ENCODE results near the gene RAB36. TPM values are rescaled to one million over a fixed set of nuclear protein-coding genes. Genes with fewer than 3 reads are reported as not detected.

Gene RAB36
- total RNA-seq, 1 experiment from 2014 or later, result 9.1 TPM

GRCh38 chr22:23150762-23151161 lies 5.5 kb downstream of the RAB36 start:
- in situ Hi-C loops (cut with HindIII; ENCODE audit: low pct_unique_long_range_greater_than_20kb, low sequenced_read_pairs), result no loop called here

GRCh38 chr22:23151827-23152226 lies 6.5 kb downstream of the RAB36 start:
- in situ Hi-C loops (cut with HindIII; ENCODE audit: low pct_unique_long_range_greater_than_20kb, low sequenced_read_pairs), result no loop called here
- no peak for DNase-seq (ENCODE audit: low read depth)

More at GRCh38 chr22:23150762-23151161, 5.5 kb downstream of the RAB36 start:
- DNase-seq (ENCODE audit: low read depth), result no peak

- DNase-seq (ENCODE audit: low read depth), result no peak
- in situ Hi-C loops (cut with HindIII; ENCODE audit: low pct_unique_long_range_greater_than_20kb, low sequenced_read_pairs), result no loop called here
Observed at GRCh38 chr22:23152238-23153114, 7.2 kb downstream of the RAB36 start.

- DNase-seq (ENCODE audit: low read depth), result no peak
- in situ Hi-C loops (cut with HindIII; ENCODE audit: low pct_unique_long_range_greater_than_20kb, low sequenced_read_pairs), result no loop called here
Observed at GRCh38 chr22:23153994-23154393, 8.7 kb downstream of the RAB36 start.

- in situ Hi-C loops (cut with HindIII; ENCODE audit: low pct_unique_long_range_greater_than_20kb, low sequenced_read_pairs), result no loop called here
- no peak for DNase-seq (ENCODE audit: low read depth)
Observed at GRCh38 chr22:23154461-23154860, 9.2 kb downstream of the RAB36 start.

GRCh38 chr22:23155143-23155542 lies 9.9 kb downstream of the RAB36 start:
- in situ Hi-C loops (cut with HindIII; ENCODE audit: low pct_unique_long_range_greater_than_20kb, low sequenced_read_pairs), result no loop called here
- no peak for DNase-seq (ENCODE audit: low read depth)

GRCh38 chr22:23155831-23156230 lies 10.6 kb downstream of the RAB36 start:
- in situ Hi-C loops (cut with HindIII; ENCODE audit: low pct_unique_long_range_greater_than_20kb, low sequenced_read_pairs), result no loop called here
- DNase-seq (ENCODE audit: low read depth), result no peak

GRCh38 chr22:23156286-23156685 lies 11.0 kb downstream of the RAB36 start:
- in situ Hi-C loops (cut with HindIII; ENCODE audit: low pct_unique_long_range_greater_than_20kb, low sequenced_read_pairs), result no loop called here
- no peak for DNase-seq (ENCODE audit: low read depth)

GRCh38 chr22:23157560-23158515 lies 12.6 kb downstream of the RAB36 start:
- in situ Hi-C loops (cut with HindIII; ENCODE audit: low pct_unique_long_range_greater_than_20kb, low sequenced_read_pairs), result no loop called here
- no peak for DNase-seq (ENCODE audit: low read depth)

GRCh38 chr22:23158516-23159290 lies 13.4 kb downstream of the RAB36 start:
- in situ Hi-C loops (cut with HindIII; ENCODE audit: low pct_unique_long_range_greater_than_20kb, low sequenced_read_pairs), result no loop called here
- no peak for DNase-seq (ENCODE audit: low read depth)

GRCh38 chr22:23159291-23159630 lies 14.0 kb downstream of the RAB36 start:
- in situ Hi-C loops (cut with HindIII; ENCODE audit: low pct_unique_long_range_greater_than_20kb, low sequenced_read_pairs), result no loop called here
- no peak for DNase-seq (ENCODE audit: low read depth)

GRCh38 chr22:23161029-23161428 lies 15.8 kb downstream of the RAB36 start:
- DNase-seq (ENCODE audit: low read depth), result no peak
- in situ Hi-C loops (cut with HindIII; ENCODE audit: low pct_unique_long_range_greater_than_20kb, low sequenced_read_pairs), result no loop called here

GRCh38 chr22:23161574-23161973 lies 16.3 kb downstream of the RAB36 start:
- in situ Hi-C loops (cut with HindIII; ENCODE audit: low pct_unique_long_range_greater_than_20kb, low sequenced_read_pairs), result no loop called here

GRCh38 chr22:23163665-23164064 lies 18.4 kb downstream of the RAB36 start:
- in situ Hi-C loops (cut with HindIII; ENCODE audit: low pct_unique_long_range_greater_than_20kb, low sequenced_read_pairs), result no loop called here
- DNase-seq (ENCODE audit: low read depth), result no peak

More at GRCh38 chr22:23161574-23161973, 16.3 kb downstream of the RAB36 start:
- DNase-seq (ENCODE audit: low read depth), result no peak

- DNase-seq (ENCODE audit: low read depth), result no peak
- in situ Hi-C loops (cut with HindIII; ENCODE audit: low pct_unique_long_range_greater_than_20kb, low sequenced_read_pairs), result no loop called here
Observed at GRCh38 chr22:23164091-23164490, 18.8 kb downstream of the RAB36 start.

- in situ Hi-C loops (cut with HindIII; ENCODE audit: low pct_unique_long_range_greater_than_20kb, low sequenced_read_pairs), result no loop called here
- DNase-seq (ENCODE audit: low read depth), result no peak
Observed at GRCh38 chr22:23166042-23166831, 21.0 kb downstream of the RAB36 start.

GRCh38 chr22:23166841-23167616 lies 21.8 kb downstream of the RAB36 start:
- in situ Hi-C loops (cut with HindIII; ENCODE audit: low pct_unique_long_range_greater_than_20kb, low sequenced_read_pairs), result no loop called here
- no peak for DNase-seq (ENCODE audit: low read depth)

Measured in Caki2 (cell line).